HepG2 (cell line): ENCODE measurements around the gene IGFL1. TPM values are rescaled to one million over a fixed set of nuclear protein-coding genes. Genes with fewer than 3 reads are reported as not detected.

ENCODE experiments used
- GABPA ChIP-seq, 2 experiments: IDR thresholded peaks; 2 replicates each; pipeline ENCODE4 v1.6.1; 2011 to 2016; ENCODE audit warnings: low read depth in 2 of 2, low read length in 1 of 2, missing biosample characterization in 1 of 2, missing genetic modification characterization in 1 of 2
- GATA4 ChIP-seq: sonication (generic); IDR thresholded peaks from 2 replicates; pipeline ENCODE4 v1.6.1; 2016; ENCODE audit warnings: antibody characterized with exemption, low read depth, borderline replicate concordance
- GATAD2A ChIP-seq: IDR thresholded peaks from 2 replicates; pipeline ENCODE4 v1.6.1; 2016
- JUND ChIP-seq: sonication (generic); formaldehyde crosslinking; IDR thresholded peaks from 2 replicates; pipeline ENCODE4 v1.8.0; 2022; ENCODE audit warnings: mild to moderate bottlenecking, missing genetic modification reagents
- LCORL ChIP-seq, 2 experiments: fragments of 450-650 bp in 1 of 2; sonication (generic) in 1 of 2; formaldehyde crosslinking in 1 of 2; IDR thresholded peaks; 2 replicates each; pipeline versions ENCODE4 v1.5.0 to v1.6.1; 2017 to 2020; ENCODE audit warnings: antibody characterized with exemption in 1 of 2, missing genetic modification reagents in 1 of 2
- RXRB ChIP-seq: IDR thresholded peaks from 2 replicates; pipeline ENCODE4 v1.6.1; 2016; ENCODE audit warnings: borderline replicate concordance, missing genetic modification reagents, missing compliant biosample characterization
- SMAD9 ChIP-seq: sonication (generic); formaldehyde crosslinking; IDR thresholded peaks from 2 replicates; pipeline ENCODE4 v1.5.1; 2020; ENCODE audit warnings: mild to moderate bottlenecking, missing genetic modification reagents
- SNAPC4 ChIP-seq: sonication (generic); formaldehyde crosslinking; IDR thresholded peaks from 2 replicates; pipeline ENCODE4 v1.4.0; 2020; ENCODE audit warnings: mild to moderate bottlenecking, missing genetic modification reagents
- SOX13 ChIP-seq, 3 experiments: fragments of 450-650 bp in 1 of 3; sonication (generic) in 1 of 3; formaldehyde crosslinking in 1 of 3; IDR thresholded peaks in 2 of 3; conservative IDR thresholded peaks in 1 of 3; 2 replicates each; pipeline versions ENCODE4 v1.5.0 to v1.6.1; 2016 to 2020; ENCODE audit warnings: antibody characterized with exemption in 1 of 3, mild to moderate bottlenecking in 1 of 3, missing compliant biosample characterization in 1 of 3, missing genetic modification reagents in 1 of 3, moderate library complexity in 1 of 3
- XBP1 ChIP-seq: sonication (generic); formaldehyde crosslinking; IDR thresholded peaks from 2 replicates; pipeline ENCODE4 v1.5.0; 2020; ENCODE audit warnings: missing genetic modification reagents
- ZNF24 ChIP-seq: fragments of 450-650 bp; IDR thresholded peaks from 2 replicates; pipeline ENCODE4 v1.6.1; 2017; ENCODE audit warnings: antibody characterized with exemption, mild to moderate bottlenecking
- ZNF331 ChIP-seq: sonication (generic); formaldehyde crosslinking; IDR thresholded peaks from 2 replicates; pipeline ENCODE4 v1.4.0; 2020; ENCODE audit warnings: missing genetic modification reagents
- ZNF589 ChIP-seq: sonication (generic); formaldehyde crosslinking; conservative IDR thresholded peaks from 2 replicates; pipeline ENCODE4 v1.8.0; 2022; ENCODE audit warnings: mild to moderate bottlenecking, moderate library complexity, missing genetic modification reagents
- ZNF607 ChIP-seq: sonication (generic); formaldehyde crosslinking; IDR thresholded peaks from 2 replicates; pipeline ENCODE4 v1.5.1; 2020; ENCODE audit warnings: missing genetic modification reagents, mild to moderate bottlenecking, borderline replicate concordance
- ZNF614 ChIP-seq: IDR thresholded peaks from 2 replicates; pipeline ENCODE4 v1.6.1; 2018; ENCODE audit warnings: missing biosample characterization, missing genetic modification reagents, inconsistent platforms, borderline replicate concordance
- ZNF782 ChIP-seq: sonication (generic); formaldehyde crosslinking; IDR thresholded peaks from 2 replicates; pipeline ENCODE4 v1.4.0; 2020; ENCODE audit warnings: missing genetic modification reagents, mild to moderate bottlenecking, borderline replicate concordance
- polyA plus RNA-seq, 8 experiments: library from polyadenylated mRNA; depleted of rRNA in 3 of 8; stranded (reverse) in 7 of 8; unstranded in 1 of 8; fragments of >200 nt; fragmentation: Illumina TruSeq in 4 of 8; extraction: Trizol in 4 of 8; gene quantifications; 2 replicates each; pipeline versions ENCODE4 v1.2.1 to v1.2.3, GENCODE V29; 2011 to 2016; ENCODE audit warnings: low read depth in 4 of 8, missing spikeins in 1 of 8, mixed read lengths in 1 of 8; ENCODE audit not compliant: insufficient read depth in 1 of 8
- total RNA-seq, 5 experiments: library from RNA; depleted of rRNA; stranded (reverse); fragments of >200 nt; fragmentation: Illumina TruSeq; extraction: Trizol; gene quantifications; 2 replicates each; pipeline ENCODE4 v1.2.3, GENCODE V29; 2016; ENCODE audit warnings: low read depth in 1 of 5
- TF ChIP-seq, protein P1 (sequence below): IDR thresholded peaks from 2 replicates; pipeline ENCODE4 v1.6.1; 2016
- TF ChIP-seq, protein P2 (sequence below): IDR thresholded peaks from 2 replicates; pipeline ENCODE4 v1.6.1; 2016; ENCODE audit warnings: missing compliant biosample characterization, missing genetic modification reagents, borderline replicate concordance
- TF ChIP-seq, protein P3 (sequence below): sonication (generic); formaldehyde crosslinking; IDR thresholded peaks from 2 replicates; pipeline ENCODE4 v1.5.1; 2020; ENCODE audit warnings: mild to moderate bottlenecking, missing genetic modification reagents, borderline replicate concordance

The IGFL1 gene
- total and polyA plus RNA-seq, 2 of the 13 experiments (the other 11 are each of a cell fraction or from before 2014, with no cell fraction given) = not detected

DNA sequence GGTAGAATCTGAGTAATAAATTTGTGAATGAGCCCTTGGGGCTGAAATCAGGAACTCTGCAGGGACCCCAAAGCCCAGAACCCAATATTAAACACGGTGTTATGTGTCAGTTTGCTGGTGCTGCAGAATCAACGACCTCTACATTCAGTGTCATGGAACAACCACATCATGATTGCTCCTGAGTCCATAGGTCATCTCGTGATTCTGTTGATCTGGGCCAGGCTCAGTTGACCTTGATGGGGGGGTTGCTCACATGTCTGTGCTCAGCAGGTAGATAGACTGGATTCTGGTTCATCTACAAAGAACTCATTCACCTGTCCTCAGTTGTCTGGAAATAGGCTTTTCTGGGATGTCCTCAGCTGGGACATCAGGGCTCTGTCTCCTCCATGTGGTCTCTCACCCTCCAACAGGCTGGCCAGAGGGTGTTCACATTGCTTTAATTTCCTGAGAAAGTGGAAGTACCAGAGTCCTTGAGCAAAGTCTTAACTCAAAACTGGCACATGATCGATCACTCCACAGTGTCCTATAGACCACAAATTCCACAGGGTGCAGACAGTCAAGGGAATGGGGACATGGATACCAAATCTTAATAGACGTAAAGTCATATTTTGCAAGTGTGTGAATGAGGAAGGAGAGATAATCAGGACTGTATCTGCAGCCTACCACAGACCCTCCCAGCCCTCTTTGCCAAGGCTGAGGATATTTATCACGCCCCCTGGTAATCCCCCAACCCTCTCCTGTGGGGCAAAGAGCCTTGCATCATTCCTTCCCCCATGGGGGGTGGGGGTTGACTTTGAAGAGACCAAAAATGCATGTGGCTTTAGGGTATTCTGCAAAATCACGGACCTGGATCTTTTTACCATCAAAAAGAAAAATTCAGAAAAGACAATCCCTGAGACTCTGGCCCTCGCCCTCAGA, 39.3 kb upstream of the IGFL1 start (continued):
- no peak for TF ChIP-seq GATA4
- no peak for TF ChIP-seq ZNF589 (CRISPR knock-in tag)
- TF ChIP-seq SNAPC4 (CRISPR knock-in tag) = no peak
- no peak for TF ChIP-seq ZNF614 (CRISPR knock-in tag)
- no peak for TF ChIP-seq ZNF607
- no peak for TF ChIP-seq JUND
- TF ChIP-seq ZNF782 = no peak
- TF ChIP-seq GATAD2A (CRISPR knock-in tag) = peak; percentile 72
- no peak for TF ChIP-seq SOX13 (IDR thresholded peaks at IDR 0.05)
- TF ChIP-seq SOX13 (CRISPR knock-in tag; conservative IDR thresholded peaks at IDR 0.05 in 1 of 2, IDR thresholded peaks at IDR 0.05 in 1 of 2) = peak in 1 of 2 experiments; percentile 38; a peak in 1 of 4 replicates
- TF ChIP-seq, protein P1, sequence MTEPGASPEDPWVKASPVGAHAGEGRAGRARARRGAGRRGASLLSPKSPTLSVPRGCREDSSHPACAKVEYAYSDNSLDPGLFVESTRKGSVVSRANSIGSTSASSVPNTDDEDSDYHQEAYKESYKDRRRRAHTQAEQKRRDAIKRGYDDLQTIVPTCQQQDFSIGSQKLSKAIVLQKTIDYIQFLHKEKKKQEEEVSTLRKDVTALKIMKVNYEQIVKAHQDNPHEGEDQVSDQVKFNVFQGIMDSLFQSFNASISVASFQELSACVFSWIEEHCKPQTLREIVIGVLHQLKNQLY (CRISPR knock-in tag) = peak; percentile 55; the same call in 1 of the 2 replicates
- TF ChIP-seq XBP1 (CRISPR knock-in tag) = no peak
- TF ChIP-seq LCORL (IDR thresholded peaks at IDR 0.05) = no peak
- TF ChIP-seq LCORL (CRISPR knock-in tag; IDR thresholded peaks at IDR 0.05) = no peak
- no peak for TF ChIP-seq GABPA (IDR thresholded peaks at IDR 0.05; ENCODE audit: low read depth, low read length)
- TF ChIP-seq GABPA (CRISPR knock-in tag; IDR thresholded peaks at IDR 0.05; ENCODE audit: low read depth) = no peak
- TF ChIP-seq RXRB = peak; percentile 69
- peak; percentile 76; the same call in 1 of the 2 replicates for TF ChIP-seq ZNF331 (CRISPR knock-in tag)
- TF ChIP-seq, protein P2, sequence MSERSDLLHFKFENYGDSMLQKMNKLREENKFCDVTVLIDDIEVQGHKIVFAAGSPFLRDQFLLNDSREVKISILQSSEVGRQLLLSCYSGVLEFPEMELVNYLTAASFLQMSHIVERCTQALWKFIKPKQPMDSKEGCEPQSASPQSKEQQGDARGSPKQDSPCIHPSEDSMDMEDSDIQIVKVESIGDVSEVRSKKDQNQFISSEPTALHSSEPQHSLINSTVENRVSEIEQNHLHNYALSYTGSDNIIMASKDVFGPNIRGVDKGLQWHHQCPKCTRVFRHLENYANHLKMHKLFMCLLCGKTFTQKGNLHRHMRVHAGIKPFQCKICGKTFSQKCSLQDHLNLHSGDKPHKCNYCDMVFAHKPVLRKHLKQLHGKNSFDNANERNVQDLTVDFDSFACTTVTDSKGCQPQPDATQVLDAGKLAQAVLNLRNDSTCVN (CRISPR knock-in tag) = no peak
- TF ChIP-seq, protein P3, sequence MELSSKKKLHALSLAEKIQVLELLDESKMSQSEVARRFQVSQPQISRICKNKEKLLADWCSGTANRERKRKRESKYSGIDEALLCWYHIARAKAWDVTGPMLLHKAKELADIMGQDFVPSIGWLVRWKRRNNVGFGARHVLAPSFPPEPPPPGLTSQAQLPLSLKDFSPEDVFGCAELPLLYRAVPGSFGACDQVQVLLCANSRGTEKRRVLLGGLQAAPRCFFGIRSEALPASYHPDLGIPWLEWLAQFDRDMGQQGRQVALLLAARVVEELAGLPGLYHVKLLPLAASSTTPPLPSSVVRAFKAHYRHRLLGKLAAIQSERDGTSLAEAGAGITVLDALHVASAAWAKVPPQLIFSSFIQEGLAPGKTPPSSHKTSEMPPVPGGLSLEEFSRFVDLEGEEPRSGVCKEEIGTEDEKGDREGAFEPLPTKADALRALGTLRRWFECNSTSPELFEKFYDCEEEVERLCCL (CRISPR knock-in tag) = no peak
- TF ChIP-seq SMAD9 (CRISPR knock-in tag) = no peak
- TF ChIP-seq ZNF24 = no peak
